EL (cell line): ENCODE data around the gene FNDC3A.
A peak's percentile ranks its signal among the peaks of the same experiment; 100 is the strongest.

Experiments
- DNase-seq: peaks from one replicate; pipeline ENCODE4 v3.0.0-alpha.2; 2016

The FNDC3A gene

GRCh38 chr13:49220856-49221589, 245.3 kb downstream of the FNDC3A start:
- peak; percentile 28 for DNase-seq

GRCh38 chr13:49221590-49221965, 245.9 kb downstream of the FNDC3A start:
- DNase-seq: no peak

GRCh38 chr13:49225223-49226042, 249.7 kb downstream of the FNDC3A start:
- DNase-seq: no peak

- no peak for DNase-seq
These were observed 250.9 kb downstream of the FNDC3A start for GRCh38 chr13:49226613-49227012.

GRCh38 chr13:49234741-49235140, 259.0 kb downstream of the FNDC3A start:
- no peak for DNase-seq

GRCh38 chr13:49235856-49236431, 260.2 kb downstream of the FNDC3A start:
- DNase-seq: no peak

- DNase-seq: peak; percentile 54
These were observed 262.9 kb downstream of the FNDC3A start for GRCh38 chr13:49238621-49239020.

GRCh38 chr13:49240017-49240416, 264.3 kb downstream of the FNDC3A start:
- DNase-seq: peak; percentile 48

- DNase-seq: no peak
These were observed 265.6 kb downstream of the FNDC3A start for GRCh38 chr13:49241296-49241695.

- no peak for DNase-seq
These were observed 269.4 kb downstream of the FNDC3A start for GRCh38 chr13:49245101-49245500.

- no peak for DNase-seq
These were observed 271.3 kb downstream of the FNDC3A start for GRCh38 chr13:49246850-49247642.

- DNase-seq: peak; percentile 96
These were observed 272.2 kb downstream of the FNDC3A start, which contains the start of gene CDADC1 for GRCh38 chr13:49247643-49248621. CDADC1 (plus strand) TSS chr13:49247925; CDS start chr13:49248038, 113 bp downstream.

- no peak for DNase-seq
These were observed 272.9 kb downstream of the FNDC3A start for GRCh38 chr13:49248622-49249002.

GRCh38 chr13:49251326-49251725, 275.6 kb downstream of the FNDC3A start:
- no peak for DNase-seq

- DNase-seq: no peak
These were observed 277.6 kb downstream of the FNDC3A start for GRCh38 chr13:49253310-49253709.

- no peak for DNase-seq
These were observed 278.3 kb downstream of the FNDC3A start for GRCh38 chr13:49254007-49254406.

- DNase-seq: no peak
These were observed 281.1 kb downstream of the FNDC3A start for GRCh38 chr13:49256841-49257240.

- no peak for DNase-seq
These were observed 282.5 kb downstream of the FNDC3A start for GRCh38 chr13:49258089-49258796.
